Natural killer cell (primary cell): Measurements from ENCODE around the gene IGFLR1. TPM values are rescaled to one million over a fixed set of nuclear protein-coding genes. Genes with fewer than 3 reads are reported as not detected.

Source experiments
- ATAC-seq, 3 donors: fragments of 150-1000 bp in 2 of 3; fragments of 200-7000 bp in 1 of 3; cut with Tn5 transposase; 1 replicate in 1 of 3; 2 replicates in 2 of 3; pipeline ENCODE4 v1.10.0; 2021; ENCODE audit warnings: mild to moderate bottlenecking in 2 of 3, moderate library complexity in 2 of 3
- DNase-seq, 2 donors: peaks; one replicate each; pipeline versions ENCODE4 v3.0.0 to v3.0.0-alpha.2; 2013 to 2021; ENCODE audit warnings: mixed read lengths in 1 of 2
- H3K27ac ChIP-seq: one replicate; pipeline ENCODE4 v1.5.1; 2013; ENCODE audit warnings: mild to moderate bottlenecking, low read length
- H3K27me3 ChIP-seq: one replicate; pipeline ENCODE4 v1.6.1; 2013; ENCODE audit warnings: low read length; ENCODE audit not compliant: control insufficient read depth, insufficient read depth
- H3K36me3 ChIP-seq: one replicate; pipeline ENCODE4 v1.6.1; 2013; ENCODE audit warnings: low read length; ENCODE audit not compliant: control insufficient read depth, insufficient read depth
- H3K4me1 ChIP-seq: one replicate; pipeline ENCODE4 v1.6.1; 2013; ENCODE audit warnings: low read length; ENCODE audit not compliant: control insufficient read depth, insufficient read depth
- H3K4me3 ChIP-seq: one replicate; pipeline ENCODE4 v1.5.1; 2013; ENCODE audit warnings: low read length
- H3K9me3 ChIP-seq: one replicate; pipeline ENCODE4 v1.6.1; 2013; ENCODE audit warnings: low read length; ENCODE audit not compliant: control insufficient read depth, insufficient read depth
- H3K27ac Mint-ChIP-seq, 2 donors: one replicate each; pipeline ENCODE4 v1.8.0; 2022; ENCODE audit warnings: mild to moderate bottlenecking in 2 of 2, mixed read lengths in 2 of 2, moderate library complexity in 1 of 2
- H3K27me3 Mint-ChIP-seq, 2 donors: one replicate each; pipeline ENCODE4 v1.8.0; 2022; ENCODE audit warnings: low read depth in 2 of 2, mixed read lengths in 2 of 2
- H3K36me3 Mint-ChIP-seq: one replicate; pipeline ENCODE4 v1.8.0; 2022; ENCODE audit warnings: mixed read lengths
- H3K4me1 Mint-ChIP-seq, 2 donors: one replicate each; pipeline ENCODE4 v1.8.0; 2022; ENCODE audit warnings: mixed read lengths in 2 of 2
- H3K4me3 Mint-ChIP-seq: one replicate; pipeline ENCODE4 v1.8.0; 2022; ENCODE audit warnings: mild to moderate bottlenecking, moderate library complexity, mixed read lengths
- H3K9me3 Mint-ChIP-seq, 2 donors: one replicate each; pipeline ENCODE4 v1.8.0; 2022; ENCODE audit warnings: mixed read lengths in 2 of 2
- whole genome bisulfite sequencing: methylation state at CpG from one replicate; pipeline ENCODE4 v1.1.7; 2013; ENCODE audit warnings: missing lambda C conversion rate; ENCODE audit not compliant: insufficient coverage; 5-methylcytosine and 5-hydroxymethylcytosine counted together
- intact Hi-C: fragments of 100-400 bp; cut with micrococcal nuclease; formaldehyde crosslinking; loops from one replicate; pipeline ENCODE4 v1.14.2; 2022
- total RNA-seq, 4 donors: library from RNA; stranded (reverse); fragments of 120-200 nt in 1 of 4; gene quantifications; one replicate each; pipeline versions ENCODE4 v1.2.3 to v1.2.4, GENCODE V29; 2013 to 2022
- TF ChIP-seq, protein P1 (sequence below): fragments of 200-600 bp; IDR thresholded peaks from one replicate; pipeline ENCODE4 v1.8.0; 2022; ENCODE audit warnings: antibody characterized with exemption

The IGFLR1 gene, protein sequence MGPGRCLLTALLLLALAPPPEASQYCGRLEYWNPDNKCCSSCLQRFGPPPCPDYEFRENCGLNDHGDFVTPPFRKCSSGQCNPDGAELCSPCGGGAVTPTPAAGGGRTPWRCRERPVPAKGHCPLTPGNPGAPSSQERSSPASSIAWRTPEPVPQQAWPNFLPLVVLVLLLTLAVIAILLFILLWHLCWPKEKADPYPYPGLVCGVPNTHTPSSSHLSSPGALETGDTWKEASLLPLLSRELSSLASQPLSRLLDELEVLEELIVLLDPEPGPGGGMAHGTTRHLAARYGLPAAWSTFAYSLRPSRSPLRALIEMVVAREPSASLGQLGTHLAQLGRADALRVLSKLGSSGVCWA
- total RNA-seq: 10 to 100 TPM; 57.7 to 75.6 (median 69.6) TPM
- total RNA-seq (2013): 33.3 TPM

DNA sequence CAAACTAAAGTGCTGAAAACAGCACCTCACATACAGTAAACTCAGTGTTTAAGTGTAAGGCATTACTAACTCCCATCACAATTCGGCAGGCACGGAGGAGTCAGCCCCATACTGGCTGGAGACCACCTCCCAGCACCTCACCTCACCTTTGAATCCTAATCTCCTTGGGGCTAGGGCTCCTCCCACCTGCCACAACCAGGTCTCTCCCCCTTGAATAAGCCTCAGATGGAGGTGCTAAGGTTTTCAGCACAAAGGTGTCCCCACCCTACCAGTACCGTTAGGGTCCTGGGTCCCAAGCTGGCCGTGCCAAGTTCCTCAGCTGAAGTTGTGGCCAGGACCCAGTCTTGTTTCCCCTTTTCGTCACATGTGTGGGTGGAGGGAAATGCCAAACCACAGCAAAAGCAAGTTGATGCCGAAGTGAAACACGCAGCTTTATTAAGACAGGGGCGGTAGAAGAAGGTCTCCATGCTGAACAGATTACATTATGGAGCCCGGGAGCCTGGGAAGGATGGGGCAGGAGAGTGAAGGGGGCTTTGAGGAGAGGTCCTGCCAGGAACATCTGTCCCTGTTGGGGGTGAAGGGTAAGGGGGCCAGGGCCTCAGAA, at the start of gene IGFLR1:
Gene IGFLR1 (minus strand): TSS at position 332 of the 604 bp plus-strand sequence. CDS start 1,272 bp downstream, outside the sequence.
- peaks cover 20% of the 10 kb centered on the region for H3K36me3 ChIP-seq
- Mint-ChIP-seq H3K27me3 (no peaks in the 10 kb centered on the region), H3K4me3 (peak within 1 kb of the TSS; percentile 89), H3K27ac (peak within 1 kb of the TSS; percentile 96 to 99), H3K4me1 (peaks cover 37 to 57% of the 10 kb centered on the region in 2 donors), H3K36me3 (no peaks in the 10 kb centered on the region), H3K9me3 (no peaks in the 10 kb centered on the region)
- H3K27ac ChIP-seq: peak within 1 kb of the TSS; percentile 97
- intact Hi-C loops: loop anchor here (10.0 kb wide), 1 partner anchor 163 kb away; the partner anchor contains the start of genes HCST, NFKBID and TYROBP
- H3K4me3 ChIP-seq: peak within 1 kb of the TSS; percentile 52
- 2% methylated on average over 9 of the region's 9 CpGs for WGBS
- TF ChIP-seq, protein P1, sequence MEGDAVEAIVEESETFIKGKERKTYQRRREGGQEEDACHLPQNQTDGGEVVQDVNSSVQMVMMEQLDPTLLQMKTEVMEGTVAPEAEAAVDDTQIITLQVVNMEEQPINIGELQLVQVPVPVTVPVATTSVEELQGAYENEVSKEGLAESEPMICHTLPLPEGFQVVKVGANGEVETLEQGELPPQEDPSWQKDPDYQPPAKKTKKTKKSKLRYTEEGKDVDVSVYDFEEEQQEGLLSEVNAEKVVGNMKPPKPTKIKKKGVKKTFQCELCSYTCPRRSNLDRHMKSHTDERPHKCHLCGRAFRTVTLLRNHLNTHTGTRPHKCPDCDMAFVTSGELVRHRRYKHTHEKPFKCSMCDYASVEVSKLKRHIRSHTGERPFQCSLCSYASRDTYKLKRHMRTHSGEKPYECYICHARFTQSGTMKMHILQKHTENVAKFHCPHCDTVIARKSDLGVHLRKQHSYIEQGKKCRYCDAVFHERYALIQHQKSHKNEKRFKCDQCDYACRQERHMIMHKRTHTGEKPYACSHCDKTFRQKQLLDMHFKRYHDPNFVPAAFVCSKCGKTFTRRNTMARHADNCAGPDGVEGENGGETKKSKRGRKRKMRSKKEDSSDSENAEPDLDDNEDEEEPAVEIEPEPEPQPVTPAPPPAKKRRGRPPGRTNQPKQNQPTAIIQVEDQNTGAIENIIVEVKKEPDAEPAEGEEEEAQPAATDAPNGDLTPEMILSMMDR: no peak
- no peaks in the 10 kb centered on the region for H3K27me3 ChIP-seq
- H3K4me1 ChIP-seq: peaks cover 62% of the 10 kb centered on the region
- ATAC-seq (no peak), DNase-seq (peak; percentile 46 to 89)
- H3K9me3 ChIP-seq: no peaks in the 10 kb centered on the region

DNA sequence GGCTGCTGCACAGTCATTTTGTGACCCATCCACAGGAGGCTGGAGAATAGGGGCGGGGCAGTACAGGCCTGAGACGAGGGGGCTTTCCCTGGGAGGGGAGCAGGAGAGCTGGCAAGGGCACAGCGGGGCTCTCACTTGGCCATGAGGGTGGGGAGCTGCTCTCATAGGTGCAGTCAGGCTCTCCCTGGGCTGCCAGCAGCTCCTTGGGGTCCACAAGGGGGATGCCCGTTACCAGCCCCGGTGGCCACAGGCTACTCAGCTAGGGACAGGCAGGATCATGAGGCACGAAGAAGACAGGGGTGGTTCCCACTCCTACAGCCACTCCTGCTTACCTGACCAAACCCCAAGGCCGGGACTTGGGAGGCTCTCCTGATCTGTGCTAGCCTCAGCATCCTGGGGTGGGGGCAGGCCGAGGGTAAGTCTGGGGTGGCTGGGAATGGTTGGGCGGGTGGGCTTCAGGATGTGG, 49.6 kb upstream of the IGFLR1 start:
- H3K4me3 Mint-ChIP-seq: no peak overlapping the region
- Histone ChIP-seq H3K4me1 (no peaks in the 10 kb centered on the region), H3K36me3 (no peaks in the 10 kb centered on the region), H3K9me3 (no peaks in the 10 kb centered on the region), H3K27me3 (peaks cover 3% of the 10 kb centered on the region), H3K4me3 (no peak overlapping the region), H3K27ac (no peak overlapping the region)
- intact Hi-C loops: no loop called here
- no peaks in the 10 kb centered on the region for H3K9me3 Mint-ChIP-seq
- no peak for DNase-seq
- no peak overlapping the region for H3K27ac Mint-ChIP-seq
- H3K27me3 Mint-ChIP-seq: peaks cover 0 to 17% of the 10 kb centered on the region in 2 donors
- WGBS: 92% methylated on average over 9 of the region's 9 CpGs
- peaks cover 0 to 4% of the 10 kb centered on the region in 2 donors for H3K4me1 Mint-ChIP-seq
- no peak for ATAC-seq
- TF ChIP-seq, protein P1: no peak
- no peaks in the 10 kb centered on the region for H3K36me3 Mint-ChIP-seq

GRCh38 chr19:35790981-35791813, 48.9 kb upstream of the IGFLR1 start:
- ATAC-seq: no peak
- intact Hi-C loops: no loop called here
- TF ChIP-seq, protein P1: no peak
- Histone ChIP-seq H3K36me3 (no peaks in the 10 kb centered on the region), H3K4me1 (no peaks in the 10 kb centered on the region), H3K4me3 (no peak overlapping the region), H3K27ac (no peak overlapping the region), H3K27me3 (no peaks in the 10 kb centered on the region), H3K9me3 (no peaks in the 10 kb centered on the region)
- Mint-ChIP-seq H3K9me3 (no peaks in the 10 kb centered on the region), H3K36me3 (no peaks in the 10 kb centered on the region), H3K4me3 (no peak overlapping the region), H3K27ac (no peak overlapping the region), H3K4me1 (no peaks in the 10 kb centered on the region), H3K27me3 (peaks cover 0 to 10% of the 10 kb centered on the region in 2 donors)
- DNase-seq: peak in 1 of 2 donors; percentile 34
- 80% methylated on average over 20 of the region's 20 CpGs for WGBS
